ENCODE data around the gene FLYWCH2. TPM values are rescaled to one million over a fixed set of nuclear protein-coding genes. Genes with fewer than 3 reads are reported as not detected.
A peak's percentile ranks its signal among the peaks of the same experiment; 100 is the strongest.

Gene FLYWCH2
- total and polyA plus RNA-seq, 9 of the 15 experiments (the other 6 are each of a cell fraction or from before 2014, with no cell fraction given) = 0.70 to 55.5 (median 7.6) TPM

DNA sequence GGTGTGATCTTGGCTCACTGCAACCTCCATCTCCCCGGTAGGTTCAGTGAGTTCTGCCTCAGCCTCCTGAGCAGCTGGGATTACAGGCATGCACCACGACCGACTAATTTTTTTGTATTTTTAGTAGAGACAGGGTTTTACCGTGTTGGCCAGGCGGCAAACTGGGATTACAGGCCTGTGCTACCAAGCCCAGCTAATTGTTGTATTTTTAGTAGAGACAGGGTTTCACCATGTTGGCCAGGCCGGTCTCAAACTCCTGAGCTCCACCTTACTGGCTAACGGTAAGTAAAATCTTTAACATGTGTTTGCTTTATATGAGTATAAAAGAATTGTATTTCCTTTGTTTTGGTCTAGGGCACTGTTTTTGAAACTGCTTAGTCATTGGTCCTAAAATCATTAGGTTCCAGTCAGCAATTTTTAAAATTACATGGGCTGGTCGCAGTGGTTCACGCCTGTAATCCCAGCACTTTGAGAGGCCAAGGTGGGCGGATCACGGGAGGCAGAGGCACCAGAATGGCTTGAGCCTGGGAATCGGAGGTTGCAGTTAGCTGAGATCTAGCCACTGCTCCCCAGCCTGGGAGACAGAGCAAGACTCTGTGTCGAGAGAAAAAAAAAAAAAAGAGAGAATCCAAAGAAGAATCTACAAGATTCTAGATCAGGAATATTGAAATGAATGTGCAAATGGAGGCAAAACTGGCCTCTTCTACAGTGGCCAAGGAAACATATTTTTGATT, 32.3 kb downstream of the FLYWCH2 start (continued):
- TF ChIP-seq, protein P1, sequence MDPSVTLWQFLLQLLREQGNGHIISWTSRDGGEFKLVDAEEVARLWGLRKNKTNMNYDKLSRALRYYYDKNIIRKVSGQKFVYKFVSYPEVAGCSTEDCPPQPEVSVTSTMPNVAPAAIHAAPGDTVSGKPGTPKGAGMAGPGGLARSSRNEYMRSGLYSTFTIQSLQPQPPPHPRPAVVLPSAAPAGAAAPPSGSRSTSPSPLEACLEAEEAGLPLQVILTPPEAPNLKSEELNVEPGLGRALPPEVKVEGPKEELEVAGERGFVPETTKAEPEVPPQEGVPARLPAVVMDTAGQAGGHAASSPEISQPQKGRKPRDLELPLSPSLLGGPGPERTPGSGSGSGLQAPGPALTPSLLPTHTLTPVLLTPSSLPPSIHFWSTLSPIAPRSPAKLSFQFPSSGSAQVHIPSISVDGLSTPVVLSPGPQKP (CRISPR knock-in tag; IDR thresholded peaks at IDR 0.05) = no peak
- TF ChIP-seq, protein P2, sequence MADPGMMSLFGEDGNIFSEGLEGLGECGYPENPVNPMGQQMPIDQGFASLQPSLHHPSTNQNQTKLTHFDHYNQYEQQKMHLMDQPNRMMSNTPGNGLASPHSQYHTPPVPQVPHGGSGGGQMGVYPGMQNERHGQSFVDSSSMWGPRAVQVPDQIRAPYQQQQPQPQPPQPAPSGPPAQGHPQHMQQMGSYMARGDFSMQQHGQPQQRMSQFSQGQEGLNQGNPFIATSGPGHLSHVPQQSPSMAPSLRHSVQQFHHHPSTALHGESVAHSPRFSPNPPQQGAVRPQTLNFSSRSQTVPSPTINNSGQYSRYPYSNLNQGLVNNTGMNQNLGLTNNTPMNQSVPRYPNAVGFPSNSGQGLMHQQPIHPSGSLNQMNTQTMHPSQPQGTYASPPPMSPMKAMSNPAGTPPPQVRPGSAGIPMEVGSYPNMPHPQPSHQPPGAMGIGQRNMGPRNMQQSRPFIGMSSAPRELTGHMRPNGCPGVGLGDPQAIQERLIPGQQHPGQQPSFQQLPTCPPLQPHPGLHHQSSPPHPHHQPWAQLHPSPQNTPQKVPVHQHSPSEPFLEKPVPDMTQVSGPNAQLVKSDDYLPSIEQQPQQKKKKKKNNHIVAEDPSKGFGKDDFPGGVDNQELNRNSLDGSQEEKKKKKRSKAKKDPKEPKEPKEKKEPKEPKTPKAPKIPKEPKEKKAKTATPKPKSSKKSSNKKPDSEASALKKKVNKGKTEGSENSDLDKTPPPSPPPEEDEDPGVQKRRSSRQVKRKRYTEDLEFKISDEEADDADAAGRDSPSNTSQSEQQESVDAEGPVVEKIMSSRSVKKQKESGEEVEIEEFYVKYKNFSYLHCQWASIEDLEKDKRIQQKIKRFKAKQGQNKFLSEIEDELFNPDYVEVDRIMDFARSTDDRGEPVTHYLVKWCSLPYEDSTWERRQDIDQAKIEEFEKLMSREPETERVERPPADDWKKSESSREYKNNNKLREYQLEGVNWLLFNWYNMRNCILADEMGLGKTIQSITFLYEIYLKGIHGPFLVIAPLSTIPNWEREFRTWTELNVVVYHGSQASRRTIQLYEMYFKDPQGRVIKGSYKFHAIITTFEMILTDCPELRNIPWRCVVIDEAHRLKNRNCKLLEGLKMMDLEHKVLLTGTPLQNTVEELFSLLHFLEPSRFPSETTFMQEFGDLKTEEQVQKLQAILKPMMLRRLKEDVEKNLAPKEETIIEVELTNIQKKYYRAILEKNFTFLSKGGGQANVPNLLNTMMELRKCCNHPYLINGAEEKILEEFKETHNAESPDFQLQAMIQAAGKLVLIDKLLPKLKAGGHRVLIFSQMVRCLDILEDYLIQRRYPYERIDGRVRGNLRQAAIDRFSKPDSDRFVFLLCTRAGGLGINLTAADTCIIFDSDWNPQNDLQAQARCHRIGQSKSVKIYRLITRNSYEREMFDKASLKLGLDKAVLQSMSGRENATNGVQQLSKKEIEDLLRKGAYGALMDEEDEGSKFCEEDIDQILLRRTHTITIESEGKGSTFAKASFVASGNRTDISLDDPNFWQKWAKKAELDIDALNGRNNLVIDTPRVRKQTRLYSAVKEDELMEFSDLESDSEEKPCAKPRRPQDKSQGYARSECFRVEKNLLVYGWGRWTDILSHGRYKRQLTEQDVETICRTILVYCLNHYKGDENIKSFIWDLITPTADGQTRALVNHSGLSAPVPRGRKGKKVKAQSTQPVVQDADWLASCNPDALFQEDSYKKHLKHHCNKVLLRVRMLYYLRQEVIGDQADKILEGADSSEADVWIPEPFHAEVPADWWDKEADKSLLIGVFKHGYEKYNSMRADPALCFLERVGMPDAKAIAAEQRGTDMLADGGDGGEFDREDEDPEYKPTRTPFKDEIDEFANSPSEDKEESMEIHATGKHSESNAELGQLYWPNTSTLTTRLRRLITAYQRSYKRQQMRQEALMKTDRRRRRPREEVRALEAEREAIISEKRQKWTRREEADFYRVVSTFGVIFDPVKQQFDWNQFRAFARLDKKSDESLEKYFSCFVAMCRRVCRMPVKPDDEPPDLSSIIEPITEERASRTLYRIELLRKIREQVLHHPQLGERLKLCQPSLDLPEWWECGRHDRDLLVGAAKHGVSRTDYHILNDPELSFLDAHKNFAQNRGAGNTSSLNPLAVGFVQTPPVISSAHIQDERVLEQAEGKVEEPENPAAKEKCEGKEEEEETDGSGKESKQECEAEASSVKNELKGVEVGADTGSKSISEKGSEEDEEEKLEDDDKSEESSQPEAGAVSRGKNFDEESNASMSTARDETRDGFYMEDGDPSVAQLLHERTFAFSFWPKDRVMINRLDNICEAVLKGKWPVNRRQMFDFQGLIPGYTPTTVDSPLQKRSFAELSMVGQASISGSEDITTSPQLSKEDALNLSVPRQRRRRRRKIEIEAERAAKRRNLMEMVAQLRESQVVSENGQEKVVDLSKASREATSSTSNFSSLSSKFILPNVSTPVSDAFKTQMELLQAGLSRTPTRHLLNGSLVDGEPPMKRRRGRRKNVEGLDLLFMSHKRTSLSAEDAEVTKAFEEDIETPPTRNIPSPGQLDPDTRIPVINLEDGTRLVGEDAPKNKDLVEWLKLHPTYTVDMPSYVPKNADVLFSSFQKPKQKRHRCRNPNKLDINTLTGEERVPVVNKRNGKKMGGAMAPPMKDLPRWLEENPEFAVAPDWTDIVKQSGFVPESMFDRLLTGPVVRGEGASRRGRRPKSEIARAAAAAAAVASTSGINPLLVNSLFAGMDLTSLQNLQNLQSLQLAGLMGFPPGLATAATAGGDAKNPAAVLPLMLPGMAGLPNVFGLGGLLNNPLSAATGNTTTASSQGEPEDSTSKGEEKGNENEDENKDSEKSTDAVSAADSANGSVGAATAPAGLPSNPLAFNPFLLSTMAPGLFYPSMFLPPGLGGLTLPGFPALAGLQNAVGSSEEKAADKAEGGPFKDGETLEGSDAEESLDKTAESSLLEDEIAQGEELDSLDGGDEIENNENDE (IDR thresholded peaks at IDR 0.05; ENCODE audit: low read depth, low read length) = no peak
- TF ChIP-seq NCOA1 (IDR thresholded peaks at IDR 0.05; ENCODE audit: low read depth) (no peak), CHD4 (IDR thresholded peaks at IDR 0.05; ENCODE audit: insufficient read depth, insufficient replicate concordance, low read depth, low read length, poor library complexity, severe bottlenecking) (no peak), RCOR1 (IDR thresholded peaks at IDR 0.05; ENCODE audit: borderline replicate concordance in 1 of 2, low read depth in 2 of 2, low read length in 2 of 2) (peak in 1 of 2 experiments; percentile 37; a peak in 1 of 4 replicates), CCNT2 (IDR thresholded peaks at IDR 0.05; ENCODE audit: borderline replicate concordance, extremely low read depth, insufficient read length, low read depth, low read length) (no peak), HDAC3 (IDR thresholded peaks at IDR 0.05; ENCODE audit: borderline replicate concordance, partially characterized antibody) (no peak), MAFK (IDR thresholded peaks at IDR 0.05; ENCODE audit: low read length) (peak; percentile 93), NFXL1 (CRISPR knock-in tag; IDR thresholded peaks at IDR 0.05) (no peak), ZFP36 (IDR thresholded peaks at IDR 0.05; ENCODE audit: low read depth, low read length, partially characterized antibody) (no peak), KLF13 (tag; IDR thresholded peaks at IDR 0.05; ENCODE audit: borderline replicate concordance, low read depth) (no peak), PHF20 (IDR thresholded peaks at IDR 0.05; ENCODE audit: partially characterized antibody) (no peak)
- TF ChIP-seq, protein P3, sequence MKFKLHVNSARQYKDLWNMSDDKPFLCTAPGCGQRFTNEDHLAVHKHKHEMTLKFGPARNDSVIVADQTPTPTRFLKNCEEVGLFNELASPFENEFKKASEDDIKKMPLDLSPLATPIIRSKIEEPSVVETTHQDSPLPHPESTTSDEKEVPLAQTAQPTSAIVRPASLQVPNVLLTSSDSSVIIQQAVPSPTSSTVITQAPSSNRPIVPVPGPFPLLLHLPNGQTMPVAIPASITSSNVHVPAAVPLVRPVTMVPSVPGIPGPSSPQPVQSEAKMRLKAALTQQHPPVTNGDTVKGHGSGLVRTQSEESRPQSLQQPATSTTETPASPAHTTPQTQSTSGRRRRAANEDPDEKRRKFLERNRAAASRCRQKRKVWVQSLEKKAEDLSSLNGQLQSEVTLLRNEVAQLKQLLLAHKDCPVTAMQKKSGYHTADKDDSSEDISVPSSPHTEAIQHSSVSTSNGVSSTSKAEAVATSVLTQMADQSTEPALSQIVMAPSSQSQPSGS (CRISPR knock-in tag; IDR thresholded peaks at IDR 0.05) = no peak
